Stimulated activated CD4-positive, alpha-beta T cell treated with anti-CD3 and anti-CD28 coated beads, Interleukin-4, amount 100 ng/mL, for 48 hours (primary cell): ENCODE results near the gene EGFL7.
A peak's percentile ranks its signal among the peaks of the same experiment; 100 is the strongest.
"Not testable (repeated sequence)": the region's sequence is repeated elsewhere in the genome, so short reads cannot be mapped to it uniquely, and the experiment has no call there.

Experiments used
- DNase-seq, 2 donors: peaks; one replicate each; pipeline ENCODE4 v3.0.0-alpha.2; 2020; ENCODE audit warnings: low read depth in 2 of 2

Gene EGFL7

DNA sequence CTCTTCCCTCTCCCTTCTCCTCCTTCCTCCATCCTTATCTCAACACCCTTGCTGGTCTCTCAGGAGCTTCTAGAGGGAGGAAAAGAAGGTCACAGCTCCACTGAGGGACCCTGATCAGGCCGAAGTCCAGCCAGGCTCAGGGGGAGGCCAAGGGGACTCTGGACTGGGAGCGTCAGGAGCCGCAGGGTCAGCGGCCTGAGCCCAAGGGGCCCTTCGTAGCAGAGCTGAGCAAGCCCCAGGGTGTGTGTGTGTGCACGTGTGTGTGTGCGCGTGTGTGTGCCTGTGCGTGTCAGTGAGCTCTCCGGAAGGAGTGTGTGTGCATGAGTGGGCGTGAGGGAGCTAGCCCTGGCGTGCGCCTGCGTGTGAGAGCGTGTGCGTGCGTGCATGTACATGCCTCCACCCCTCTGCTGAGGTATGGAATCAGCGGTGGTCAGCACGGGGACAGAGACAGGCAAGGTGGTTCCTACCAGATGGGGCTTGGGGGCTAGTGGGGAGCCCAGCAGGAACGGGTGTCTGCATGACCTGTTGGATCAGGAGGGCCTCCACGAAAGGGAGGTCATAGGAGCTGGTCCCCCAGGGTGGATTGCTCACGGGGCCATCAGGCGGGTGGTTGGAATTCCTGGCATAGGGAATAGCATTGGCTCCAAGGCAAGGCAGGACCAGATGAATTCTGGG, 34.6 kb downstream of the EGFL7 start:
- no peak for DNase-seq

GRCh38 chr9:136697821-136698526, 35.3 kb downstream of the EGFL7 start:
- DNase-seq: no peak

DNA sequence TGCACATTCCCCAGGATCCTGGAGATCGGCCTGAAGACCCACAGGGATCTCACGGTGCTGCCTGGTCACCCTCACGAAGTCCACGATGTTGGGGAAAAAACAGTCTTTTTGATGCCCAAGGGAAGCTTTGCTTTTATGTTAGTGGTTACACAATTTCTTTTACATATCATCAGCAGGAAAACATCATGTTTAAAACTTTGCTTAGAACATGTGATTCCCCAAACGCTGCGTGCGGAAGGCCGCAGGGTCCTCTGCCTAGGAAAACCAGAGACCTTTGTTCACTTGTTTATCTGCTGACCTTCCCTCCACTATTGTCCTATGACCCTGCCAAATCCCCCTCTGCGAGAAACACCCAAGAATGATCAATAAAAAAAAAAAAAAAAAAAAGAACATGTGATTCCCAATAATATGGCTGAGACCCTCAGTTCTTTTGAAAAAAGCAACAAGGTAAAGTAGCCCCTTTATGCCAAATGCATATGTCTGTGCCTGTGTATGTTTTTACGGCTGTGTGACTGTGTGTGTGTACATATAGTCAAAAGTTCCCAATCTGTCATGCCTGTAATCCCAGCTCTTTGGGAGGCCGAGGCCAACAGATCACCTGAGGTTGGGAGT, 36.0 kb downstream of the EGFL7 start:
- no peak for DNase-seq

- DNase-seq: no peak
Measured at GRCh38 chr9:136700304-136700703, 37.6 kb downstream of the EGFL7 start.

- DNase-seq: peak; percentile 67 to 70
Measured at GRCh38 chr9:136700959-136701667, 38.4 kb downstream of the EGFL7 start.

GRCh38 chr9:136701668-136702053, 38.9 kb downstream of the EGFL7 start:
- DNase-seq: no peak

GRCh38 chr9:136703276-136703860, 40.7 kb downstream of the EGFL7 start:
- DNase-seq: no peak

DNA sequence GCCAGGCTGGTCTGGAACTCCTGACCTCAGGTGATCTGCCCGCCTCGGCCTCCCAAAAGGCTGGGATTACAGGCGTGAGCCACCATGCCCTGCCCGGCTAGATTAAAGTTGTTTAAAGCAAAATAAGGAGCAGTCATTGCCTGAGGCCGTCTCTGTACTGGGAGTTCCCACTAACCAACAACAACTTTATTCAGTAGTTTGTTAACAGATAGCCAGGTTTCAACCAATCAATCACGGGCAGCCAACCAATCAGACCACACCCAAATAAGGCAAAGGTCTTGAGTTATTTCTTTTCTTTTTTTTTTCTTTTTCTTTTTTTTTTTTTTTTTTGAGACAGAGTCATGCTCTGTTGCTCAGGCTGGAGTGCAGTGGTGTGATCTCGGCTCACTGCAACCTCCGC, 42.0 kb downstream of the EGFL7 start:
- DNase-seq: not testable (repeated sequence)

DNA sequence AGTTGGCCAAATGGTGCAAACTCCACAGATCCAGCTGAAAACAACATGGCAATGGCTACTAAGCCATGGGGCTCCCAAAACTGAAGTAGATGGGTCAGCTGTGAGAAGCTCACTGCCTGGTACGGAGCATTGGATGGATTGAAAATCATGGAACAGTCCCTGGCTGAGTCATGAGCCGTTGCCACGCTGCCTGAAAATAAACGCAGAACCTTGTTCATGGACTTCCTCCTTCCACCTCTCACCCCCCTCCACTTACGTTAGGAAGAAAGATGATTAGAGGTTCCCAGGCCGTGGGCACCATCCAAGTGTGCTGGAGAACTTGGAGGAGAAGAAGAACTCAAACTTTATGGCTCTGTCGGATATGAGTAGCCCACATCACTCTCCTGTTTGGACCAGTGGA, 42.8 kb downstream of the EGFL7 start:
- no peak for DNase-seq

DNA sequence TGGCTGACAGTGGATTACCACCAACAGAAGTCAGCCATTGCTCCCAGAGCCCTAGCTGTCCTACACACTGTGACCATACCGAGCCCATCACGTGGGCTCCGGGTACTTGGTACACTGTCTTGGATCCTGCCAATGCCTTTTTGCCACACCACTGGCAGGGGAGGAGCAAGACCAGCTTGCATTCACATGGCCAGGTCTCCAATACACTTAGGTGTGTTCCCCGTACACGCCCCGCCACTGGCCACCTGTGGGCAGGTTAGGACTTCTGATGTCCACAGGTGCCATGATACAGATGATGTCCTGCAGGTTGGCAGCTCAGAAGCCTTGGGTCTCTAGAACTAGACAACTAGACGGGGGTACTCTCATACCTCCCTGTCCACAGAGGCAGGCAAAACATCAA, 44.3 kb downstream of the EGFL7 start:
- no peak for DNase-seq

DNA sequence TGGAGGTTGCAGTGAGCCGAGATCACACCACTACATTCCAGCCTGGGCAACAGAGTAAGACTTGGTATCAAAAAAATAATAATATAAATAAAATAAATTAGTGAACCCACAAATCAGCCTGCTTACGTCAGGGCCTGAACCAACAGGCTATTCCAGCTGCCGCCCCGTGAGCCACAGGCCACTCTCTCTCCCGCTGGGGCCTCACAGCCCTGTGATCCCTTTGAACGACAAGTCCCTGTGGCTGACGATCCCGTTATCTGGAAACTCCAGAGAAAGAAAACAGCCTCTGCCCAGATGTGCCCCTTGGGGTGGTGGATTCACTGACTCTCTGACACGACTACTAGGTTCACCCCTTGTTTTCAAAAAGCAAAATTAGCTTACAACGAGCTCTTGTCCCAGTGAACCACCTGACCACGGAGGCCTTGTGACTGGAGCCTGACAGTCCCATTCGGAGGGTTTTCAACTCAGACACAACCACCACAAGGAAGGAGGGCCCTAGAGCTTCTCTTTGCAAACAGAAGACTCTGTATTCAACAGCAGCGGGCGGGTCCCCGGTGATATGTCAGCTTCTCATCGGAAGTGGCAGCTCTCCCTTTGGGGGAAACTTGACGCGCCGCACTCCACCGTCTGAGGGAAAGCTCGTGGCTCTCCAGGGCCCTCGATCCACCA, 45.3 kb downstream of the EGFL7 start:
- DNase-seq: no peak

DNA sequence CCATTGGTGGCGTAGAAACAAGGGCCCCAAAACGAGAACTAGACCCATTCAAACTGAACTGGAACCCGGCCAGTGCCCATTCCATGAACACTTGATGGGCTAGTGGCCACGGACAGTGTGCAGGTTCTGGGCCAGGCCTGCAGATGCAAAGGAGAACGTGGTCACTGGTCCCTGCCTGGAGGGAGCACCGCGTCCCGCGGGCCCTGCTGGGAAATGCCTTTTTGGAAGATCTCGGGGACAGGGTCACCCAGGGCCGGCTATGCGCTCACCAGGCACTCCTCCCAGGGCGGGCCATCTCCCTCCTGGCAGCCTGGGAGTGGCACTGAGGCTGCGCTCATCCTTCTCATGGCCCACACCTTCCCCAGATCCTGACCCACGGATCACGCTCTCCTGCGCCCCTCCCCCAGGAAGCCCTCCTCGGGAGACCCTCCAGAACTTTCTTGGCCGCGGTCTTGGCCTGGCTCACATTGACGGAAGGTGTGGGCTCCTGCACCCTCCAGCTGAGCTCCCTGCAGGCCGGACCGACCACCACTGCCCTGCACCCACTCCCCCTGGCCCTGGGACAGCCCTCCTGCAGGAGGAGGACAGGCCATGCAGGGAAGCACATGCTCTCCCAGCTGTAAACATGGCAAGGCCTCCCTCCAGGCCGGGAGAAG, 46.9 kb downstream of the EGFL7 start:
- no peak for DNase-seq

- DNase-seq: no peak
Measured at GRCh38 chr9:136710543-136710942, 47.8 kb downstream of the EGFL7 start.

GRCh38 chr9:136711219-136711648, 48.5 kb downstream of the EGFL7 start:
- not testable (repeated sequence) for DNase-seq

- no peak for DNase-seq
Measured at GRCh38 chr9:136711751-136712689, 49.3 kb downstream of the EGFL7 start, which contains the start of gene DIPK1B. DIPK1B (plus strand) TSS chr9:136712572; CDS start chr9:136712666, 94 bp downstream.

GRCh38 chr9:136712690-136713544, 50.2 kb downstream of the EGFL7 start:
- DNase-seq: no peak

GRCh38 chr9:136713550-136713949, 50.8 kb downstream of the EGFL7 start:
- DNase-seq: no peak

- DNase-seq: no peak
Measured at GRCh38 chr9:136714096-136714892, 51.6 kb downstream of the EGFL7 start.
